ENCODE results near the gene ANKHD1.
"Not testable (repeated sequence)": the region's sequence is repeated elsewhere in the genome, so short reads cannot be mapped to it uniquely, and the experiment has no call there.

Gene ANKHD1

DNA sequence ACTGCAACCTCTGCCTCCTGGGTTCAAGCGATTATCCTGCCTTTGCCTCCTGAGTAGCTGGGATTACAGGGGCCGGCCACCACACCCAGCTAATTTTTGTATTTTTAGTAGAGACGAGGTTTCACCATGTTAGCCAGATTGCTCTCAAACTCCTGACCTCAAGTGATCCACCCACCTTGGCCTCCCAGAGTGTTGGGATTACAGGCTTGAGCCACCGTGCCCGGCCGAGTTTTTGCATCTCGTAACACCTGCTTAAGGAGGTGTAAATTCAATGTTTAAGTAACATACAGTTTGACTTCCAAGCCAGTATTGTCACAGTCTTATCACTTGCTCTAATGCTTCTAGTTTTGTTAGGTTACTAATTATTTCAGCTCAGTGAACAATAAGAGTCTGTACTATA, 19.7 kb downstream of the ANKHD1 start:
- not testable (repeated sequence) for DNase-seq

DNA sequence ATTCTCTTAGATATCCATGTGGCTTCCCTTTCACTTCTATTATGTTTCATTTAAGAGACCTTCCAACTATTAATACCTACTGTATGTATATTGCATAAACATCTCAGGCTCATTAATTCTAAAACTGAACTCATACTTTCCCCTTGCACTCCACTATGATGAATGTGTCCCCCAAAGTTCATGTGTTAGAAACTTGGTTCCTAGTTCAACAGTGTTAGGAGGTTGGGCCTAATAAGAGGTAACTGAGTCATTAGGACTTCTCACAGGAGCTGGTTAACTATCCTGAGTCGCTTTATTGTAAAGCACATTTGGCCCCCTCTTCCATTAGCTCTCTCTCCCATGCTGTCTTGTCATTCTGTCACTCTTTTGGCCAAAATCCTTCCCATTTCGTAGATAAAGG, 22.0 kb downstream of the ANKHD1 start:
- no peak for DNase-seq

DNA sequence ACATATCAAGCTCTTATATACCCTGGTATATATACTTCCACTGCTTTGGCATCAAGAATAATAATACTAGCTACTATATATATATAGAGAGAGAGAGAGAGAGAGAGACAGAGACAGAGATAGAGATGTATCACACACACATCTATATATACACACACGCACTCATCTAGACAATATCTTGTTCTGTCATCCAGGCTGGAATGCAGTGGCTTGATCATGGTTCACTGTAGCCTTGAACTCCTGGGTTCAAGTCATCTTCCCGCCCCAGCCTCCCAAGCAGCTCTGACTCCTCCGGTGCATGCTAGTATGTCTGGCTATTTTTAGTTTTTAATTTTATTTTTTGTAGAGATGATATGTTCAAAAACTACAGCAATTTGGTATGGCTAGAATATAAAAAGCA, 22.5 kb downstream of the ANKHD1 start:
- no peak for DNase-seq

DNA sequence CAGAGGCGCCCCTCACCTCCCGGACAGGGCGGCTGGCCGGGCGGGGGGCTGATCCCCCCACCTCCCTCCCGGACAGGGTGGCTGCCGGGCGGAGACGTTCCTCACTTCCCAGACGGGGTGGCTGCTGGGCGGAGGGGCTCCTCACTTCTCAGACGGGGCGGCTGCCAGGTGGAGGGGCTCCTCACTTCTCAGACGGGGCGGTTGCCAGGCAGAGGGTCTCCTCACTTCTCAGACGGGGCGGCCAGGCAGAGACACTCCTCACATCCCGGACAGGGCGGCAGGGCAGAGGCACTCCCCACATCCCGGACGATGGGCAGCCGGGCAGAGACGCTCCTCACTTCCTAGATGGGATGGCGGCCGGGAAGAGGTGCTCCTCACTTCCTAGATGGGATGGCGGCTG, 26.1 kb downstream of the ANKHD1 start:
- not testable (repeated sequence) for DNase-seq

DNA sequence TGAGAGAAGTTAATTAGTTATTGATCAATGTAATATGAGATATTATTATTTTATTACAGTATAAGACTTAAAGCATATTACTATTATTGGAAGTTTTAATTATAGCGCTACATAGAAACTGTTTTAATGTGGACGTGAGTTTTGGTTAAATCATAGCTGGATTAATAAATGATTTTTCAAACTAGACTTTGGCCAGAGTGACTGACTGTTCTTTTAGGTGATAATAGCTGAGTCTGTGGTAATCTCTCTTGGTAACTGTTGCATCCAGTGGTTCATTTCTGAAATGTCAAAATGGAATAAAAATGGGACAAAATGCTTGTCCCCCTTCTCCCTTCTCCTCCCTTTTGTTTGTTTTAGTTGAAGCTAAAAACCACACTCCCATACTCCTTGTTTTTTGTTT, 28.1 kb downstream of the ANKHD1 start:
- DNase-seq = no peak

DNA sequence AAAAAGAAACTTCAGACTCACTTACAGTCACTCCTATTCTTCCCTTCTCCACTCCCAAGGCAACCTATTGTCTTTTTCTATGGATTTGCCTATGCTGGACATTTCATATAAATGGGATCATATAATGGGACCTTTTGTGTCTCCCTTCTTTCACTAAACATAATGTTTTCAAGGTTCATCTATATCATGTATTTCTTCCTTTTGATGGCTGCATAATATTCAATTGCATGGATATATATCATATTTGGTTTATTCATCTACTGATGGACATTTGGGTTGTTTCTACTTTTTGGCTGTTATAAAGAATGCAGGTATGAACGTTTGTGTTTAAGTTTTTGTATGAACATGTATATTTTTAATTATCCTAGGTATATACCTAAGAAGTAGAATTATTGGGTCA, 30.6 kb downstream of the ANKHD1 start:
- no peak for DNase-seq

DNA sequence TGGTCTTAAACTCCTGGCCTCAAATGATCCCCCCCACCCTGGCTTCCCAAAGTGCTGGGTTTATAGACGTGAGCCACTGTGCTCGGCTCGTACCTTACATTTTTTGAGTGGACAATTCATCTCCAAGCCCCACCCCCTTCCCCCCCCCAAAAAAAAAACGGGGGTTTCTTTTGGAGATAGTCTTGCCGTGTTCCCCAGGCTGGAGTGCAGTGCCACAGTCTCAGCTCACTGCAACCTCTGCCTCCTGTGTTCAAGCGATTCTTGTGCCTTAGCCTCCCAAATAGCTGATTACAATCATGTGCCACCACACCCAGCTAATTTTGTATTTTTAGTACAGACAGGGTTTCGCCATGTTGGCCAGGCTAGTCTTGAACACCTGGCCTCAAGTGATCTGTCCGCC, 31.3 kb downstream of the ANKHD1 start:
- DNase-seq = no peak

DNA sequence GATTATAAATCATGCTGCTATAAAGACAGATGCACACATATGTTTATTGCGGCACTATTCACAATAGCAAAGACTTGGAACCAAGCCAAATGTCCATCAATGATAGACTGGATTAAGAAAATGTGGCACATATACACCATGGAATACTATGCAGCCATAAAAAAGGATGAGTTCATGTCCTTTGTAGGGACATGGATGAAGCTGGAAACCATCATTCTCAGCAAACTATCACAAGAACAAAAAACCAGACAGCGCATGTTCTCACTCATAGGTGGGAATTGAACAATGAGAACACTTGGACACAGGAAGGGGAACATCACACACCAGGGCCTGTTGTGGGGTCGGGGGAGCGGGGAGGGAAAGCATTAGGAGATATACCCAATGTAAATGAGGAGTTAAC, 55.7 kb downstream of the ANKHD1 start:
- not testable (repeated sequence) for DNase-seq

DNA sequence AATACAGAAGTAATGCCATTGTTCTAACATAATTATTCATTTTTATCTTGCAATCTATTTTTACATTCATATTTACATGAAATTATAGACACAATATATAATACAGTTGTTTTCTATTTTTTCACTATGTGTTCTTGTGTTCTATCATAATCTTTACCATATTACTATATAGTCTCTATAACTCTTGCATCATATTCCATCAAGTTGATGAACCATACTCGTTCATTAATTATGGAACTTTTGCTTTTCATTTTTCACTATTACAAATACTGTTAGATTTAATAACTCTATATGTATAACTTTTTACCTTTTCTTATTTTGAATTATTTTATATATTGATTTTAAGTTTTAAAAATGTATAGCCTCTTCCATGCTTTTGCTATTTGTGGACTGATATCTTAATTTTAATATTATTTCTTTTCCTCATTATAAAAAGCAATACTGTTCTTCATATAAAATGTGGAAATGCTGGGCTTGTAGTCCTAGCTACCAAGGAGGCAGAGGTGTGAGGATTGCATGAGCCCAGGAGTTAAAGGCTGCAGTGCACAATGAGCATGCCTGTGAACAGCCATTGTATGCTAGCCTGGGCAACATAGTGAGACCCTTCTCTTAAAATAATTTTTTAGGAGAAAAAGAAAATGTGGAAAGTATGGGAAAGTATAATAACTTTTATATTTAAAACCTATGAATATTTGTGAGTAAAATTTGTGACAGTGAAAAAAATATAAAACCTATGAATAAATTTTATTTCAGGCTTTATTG, 65.5 kb downstream of the ANKHD1 start:
- DNase-seq = no peak

DNA sequence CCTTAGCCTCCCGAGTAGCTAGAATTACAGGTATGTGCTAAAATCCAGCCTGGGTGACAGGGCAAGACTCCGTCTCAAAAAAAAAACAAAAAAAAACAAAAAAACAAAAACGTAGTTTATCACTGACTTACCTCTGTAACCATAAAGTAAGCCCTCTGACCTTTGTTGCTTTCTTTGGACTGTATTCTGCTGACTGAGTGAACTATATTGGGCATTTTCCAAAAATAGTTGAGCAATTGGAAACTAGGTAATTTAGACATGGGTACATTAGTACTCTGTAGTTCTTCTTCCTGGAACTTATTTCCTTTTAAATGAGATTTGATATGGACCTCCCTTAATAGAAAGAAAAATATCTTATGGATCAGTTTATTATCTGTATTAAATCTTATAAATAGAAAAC, 66.6 kb downstream of the ANKHD1 start:
- no peak for DNase-seq

DNA sequence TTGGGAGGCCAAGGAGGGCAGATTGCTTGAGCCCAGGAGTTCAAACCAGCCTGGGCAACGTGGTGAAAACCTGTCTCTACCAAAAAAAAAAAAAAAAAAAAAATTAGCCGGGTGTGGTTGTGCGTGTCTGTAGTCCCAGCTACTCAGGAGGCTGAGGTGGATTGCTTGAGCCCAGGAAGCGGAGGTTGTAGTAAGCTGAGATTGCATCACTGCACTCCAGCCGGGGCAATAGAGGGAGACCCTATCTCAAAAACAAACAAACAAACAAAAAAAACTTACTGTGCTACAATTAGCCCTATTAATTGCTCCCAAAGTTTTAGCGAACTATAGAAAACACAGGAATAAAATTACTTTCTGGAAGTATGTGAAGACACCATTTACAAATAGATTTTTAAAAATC, 67.6 kb downstream of the ANKHD1 start:
- no peak for DNase-seq

DNA sequence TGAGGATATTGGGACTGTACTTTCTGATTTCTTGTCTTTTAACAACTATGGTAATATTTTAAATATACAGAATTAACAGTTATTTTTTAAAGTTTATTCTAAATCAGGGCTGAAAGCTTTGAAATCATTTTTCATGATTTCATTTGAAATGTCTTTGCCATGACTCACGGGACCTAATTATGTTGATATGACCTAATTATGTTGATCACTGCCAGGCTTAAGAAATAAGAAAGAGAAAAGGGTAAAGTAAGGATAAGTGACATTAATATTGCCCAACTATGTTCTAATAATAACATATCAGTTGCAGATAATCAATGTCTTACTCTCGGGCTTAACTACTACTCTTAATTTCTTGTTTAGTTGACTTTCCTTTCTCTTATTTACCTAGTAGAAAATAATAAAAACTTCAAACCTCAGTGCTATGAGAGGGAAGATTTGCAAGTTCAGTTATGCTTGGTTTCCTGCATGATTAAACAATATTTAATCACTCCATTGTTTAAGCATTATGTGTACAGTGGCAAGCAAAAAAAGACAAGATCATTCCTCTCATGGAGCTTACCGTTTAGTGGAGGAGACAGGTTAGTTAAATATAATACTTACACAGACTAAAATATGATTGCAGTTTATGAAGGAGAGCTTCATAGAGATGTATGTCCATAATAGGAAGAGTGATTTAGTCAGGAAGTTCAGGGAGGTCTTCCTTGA, 78.8 kb downstream of the ANKHD1 start:
- no peak for DNase-seq

DNA sequence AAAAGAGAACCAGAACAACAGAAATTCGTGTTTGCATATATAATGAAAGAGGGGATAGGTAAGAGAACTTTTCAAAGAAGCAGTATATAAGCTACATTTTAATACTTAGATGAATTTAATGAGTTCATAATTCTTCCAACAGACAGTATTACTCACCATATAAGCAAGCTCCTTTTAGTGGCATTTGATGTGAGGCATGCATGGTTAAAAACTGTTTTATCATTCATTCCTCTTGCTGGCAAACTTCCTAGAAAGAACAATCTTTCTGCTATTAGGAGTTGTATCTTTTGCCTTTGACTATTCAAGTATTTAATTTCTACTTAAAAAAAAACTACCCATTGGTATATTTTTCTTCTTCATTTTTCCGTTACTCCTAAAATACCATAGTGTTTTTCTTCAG, 80.1 kb downstream of the ANKHD1 start:
- no peak for DNase-seq

DNA sequence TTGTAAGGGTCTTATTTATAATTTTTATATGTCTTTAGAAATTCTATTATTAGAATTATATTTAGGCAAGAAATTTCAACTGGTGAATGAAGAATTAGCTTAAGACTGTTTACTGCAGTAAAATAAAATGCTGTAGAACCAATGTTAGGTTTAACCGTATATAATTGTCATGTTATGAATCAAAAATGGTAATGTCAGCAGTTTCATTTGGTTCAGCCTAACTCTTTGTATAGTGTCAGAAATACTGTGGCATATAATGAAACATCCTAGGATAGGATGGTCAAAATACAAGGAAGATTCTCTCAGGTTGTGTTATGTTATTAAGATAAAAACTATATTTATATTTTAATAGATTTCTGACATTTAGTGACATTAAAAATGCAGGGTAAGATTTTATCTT, 81.4 kb downstream of the ANKHD1 start:
- no peak for DNase-seq

DNA sequence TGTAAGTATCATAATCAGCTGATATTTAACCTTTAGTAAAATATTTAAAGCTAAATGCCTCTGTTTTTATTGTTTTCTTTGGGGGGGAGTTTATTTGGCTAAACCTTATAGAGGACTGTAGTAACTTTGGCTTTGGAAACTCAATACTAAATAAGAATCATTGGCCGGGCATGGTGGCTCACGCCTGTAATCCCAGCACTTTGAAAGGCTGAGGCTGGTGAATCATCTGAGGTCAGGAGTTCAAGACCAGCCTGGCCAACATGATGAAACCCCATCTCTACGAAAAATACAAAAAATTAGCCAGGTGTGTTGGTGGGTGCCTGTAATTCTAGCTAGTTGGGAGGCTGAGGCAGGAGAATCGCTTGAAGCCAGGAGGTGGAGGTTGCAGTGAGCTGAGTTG, 86.5 kb downstream of the ANKHD1 start:
- not testable (repeated sequence) for DNase-seq

DNA sequence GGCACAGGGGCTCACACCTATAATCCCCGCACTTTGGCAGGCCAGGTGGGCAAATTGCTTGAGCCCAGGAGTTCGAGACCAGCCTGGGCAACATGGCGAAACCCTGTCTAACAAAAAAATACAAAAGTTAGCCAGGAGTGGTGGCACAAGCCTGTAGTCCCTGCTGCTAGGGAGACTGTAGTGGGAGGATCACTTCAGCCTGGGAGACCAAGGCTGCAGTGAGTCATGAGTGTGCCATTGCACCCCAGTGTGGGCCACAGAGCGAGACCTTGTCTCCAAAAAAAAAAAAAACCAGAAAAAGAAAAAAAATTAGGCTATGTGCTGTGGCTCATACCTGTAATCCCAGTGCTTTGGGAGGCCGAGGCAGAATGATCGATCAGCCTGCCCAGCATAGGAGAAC, 87.3 kb downstream of the ANKHD1 start:
- DNase-seq = no peak

DNA sequence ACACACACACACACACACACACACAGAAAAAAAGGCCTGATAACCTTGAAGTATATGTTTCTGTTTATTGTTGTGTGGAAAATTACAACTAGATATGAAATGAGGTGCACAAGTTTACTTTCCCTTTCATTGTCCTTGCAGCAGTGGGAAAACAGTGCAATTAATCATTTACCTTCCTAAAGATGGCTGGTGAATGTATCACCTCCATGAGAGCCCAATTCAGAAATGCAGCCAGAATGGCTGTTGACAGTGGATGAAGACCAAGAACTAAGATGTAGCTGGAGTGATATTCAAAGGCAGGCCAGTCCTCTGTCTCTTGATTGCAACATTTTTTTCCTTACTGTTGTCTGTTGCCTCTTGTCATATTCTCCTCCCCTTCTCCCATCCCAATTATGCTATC, 96.3 kb downstream of the ANKHD1 start:
- no peak for DNase-seq

DNA sequence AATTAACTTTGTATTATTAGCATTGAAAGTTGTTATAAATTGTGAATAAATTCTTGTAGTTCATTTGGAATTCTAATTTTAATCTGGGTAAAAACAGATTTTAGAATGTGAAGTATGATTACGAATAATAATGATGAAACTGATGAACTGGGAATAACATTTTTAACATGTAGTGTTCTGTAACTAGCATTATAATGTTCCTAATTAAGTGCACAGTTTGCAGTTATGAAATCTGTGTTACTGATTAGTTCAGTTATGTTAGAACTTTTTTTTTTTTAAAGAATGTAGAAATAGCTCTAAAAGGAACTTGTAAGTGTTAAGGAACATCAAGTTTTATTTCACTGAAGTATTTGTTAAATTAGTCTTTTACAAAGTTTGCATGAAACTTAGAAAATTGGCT, 97.0 kb downstream of the ANKHD1 start:
- no peak for DNase-seq

DNA sequence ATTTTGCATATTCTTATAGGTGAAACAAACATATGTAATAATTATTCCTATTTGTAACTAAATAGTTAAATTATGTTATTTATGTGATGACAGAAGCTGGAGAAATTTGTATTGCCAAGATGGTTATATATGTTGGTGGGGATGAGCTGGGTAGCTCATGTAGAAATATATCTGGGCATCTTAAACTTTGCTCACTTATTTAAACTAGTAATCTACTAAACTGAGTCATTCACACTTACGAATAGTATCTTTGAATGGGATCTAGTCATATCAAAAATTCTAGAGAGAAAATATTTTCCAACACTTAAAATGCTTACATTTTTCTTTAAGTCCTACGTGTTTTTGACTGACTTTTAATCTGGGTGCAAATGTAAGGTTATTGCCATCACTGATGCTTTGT, 101.2 kb downstream of the ANKHD1 start:
- DNase-seq = no peak

DNA sequence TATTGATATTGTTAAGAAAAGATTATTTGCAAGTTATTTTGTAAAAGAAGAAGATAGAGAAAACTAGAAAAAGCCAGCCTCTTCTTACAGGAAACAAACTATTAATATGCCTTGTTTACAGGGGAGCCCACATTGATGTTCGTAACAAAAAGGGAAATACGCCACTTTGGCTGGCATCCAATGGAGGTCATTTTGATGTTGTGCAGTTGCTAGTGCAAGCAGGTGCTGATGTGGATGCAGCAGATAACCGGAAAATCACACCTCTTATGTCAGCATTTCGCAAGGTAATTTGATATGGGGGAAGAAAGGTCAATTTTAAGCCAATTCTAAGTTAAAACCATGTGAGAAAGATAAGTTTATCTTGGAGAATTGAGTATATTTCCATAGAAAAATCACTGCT, 108.3 kb downstream of the ANKHD1 start:
- DNase-seq = no peak

DNA sequence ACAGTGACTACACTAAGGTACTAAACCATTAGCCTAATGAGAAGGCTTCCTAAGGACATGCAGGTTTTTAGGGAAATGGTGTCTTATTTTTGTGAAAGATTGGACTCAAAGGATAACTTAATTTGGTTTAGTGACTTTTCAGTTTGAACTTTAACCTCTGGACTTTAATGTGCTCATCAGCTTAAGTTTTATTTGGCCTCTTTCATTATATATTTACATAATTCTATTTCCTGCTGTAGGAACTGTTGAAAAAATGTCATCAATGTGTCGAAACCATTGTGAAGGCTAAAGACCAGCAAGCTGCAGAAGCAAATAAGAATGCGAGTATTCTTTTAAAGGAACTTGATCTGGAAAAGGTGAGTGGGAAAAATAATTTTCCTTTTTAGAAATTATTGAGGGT, 111.5 kb downstream of the ANKHD1 start:
- DNase-seq = no peak

DNA sequence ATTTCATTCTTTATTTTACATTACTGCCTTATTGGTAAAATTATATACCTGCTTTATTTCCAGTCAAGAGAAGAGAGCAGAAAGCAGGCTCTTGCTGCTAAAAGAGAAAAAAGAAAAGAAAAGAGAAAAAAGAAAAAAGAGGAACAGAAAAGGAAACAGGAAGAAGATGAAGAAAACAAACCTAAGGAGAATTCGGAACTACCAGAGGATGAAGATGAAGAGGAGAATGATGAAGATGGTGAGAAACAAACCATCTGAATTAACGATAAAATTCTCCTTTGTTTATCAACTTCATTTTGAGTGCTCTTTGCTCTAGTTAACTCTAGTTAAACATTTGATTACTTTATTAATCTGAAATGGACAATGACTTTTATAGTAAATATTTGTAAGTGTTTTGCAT, 122.4 kb downstream of the ANKHD1 start:
- DNase-seq = no peak

DNA sequence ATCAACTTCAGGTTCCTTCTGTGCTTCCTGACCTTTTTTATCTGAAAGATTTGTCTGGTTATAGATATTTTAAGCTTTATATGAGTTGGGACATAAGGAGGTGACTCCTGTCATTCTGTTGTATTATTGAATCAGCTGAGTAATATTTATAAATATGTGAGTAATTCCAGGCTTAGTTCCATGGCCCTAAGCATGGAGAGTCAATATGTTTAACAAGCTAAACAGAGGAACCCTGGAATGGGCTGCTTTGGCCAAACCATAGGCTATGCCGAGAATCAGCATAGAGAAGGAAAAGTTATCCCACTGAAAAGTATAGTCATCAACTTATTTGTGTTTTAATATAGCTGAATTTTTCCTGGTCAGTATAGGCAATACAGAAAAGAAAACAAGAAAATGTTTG, 138.6 kb downstream of the ANKHD1 start:
- DNase-seq = no peak

DNA sequence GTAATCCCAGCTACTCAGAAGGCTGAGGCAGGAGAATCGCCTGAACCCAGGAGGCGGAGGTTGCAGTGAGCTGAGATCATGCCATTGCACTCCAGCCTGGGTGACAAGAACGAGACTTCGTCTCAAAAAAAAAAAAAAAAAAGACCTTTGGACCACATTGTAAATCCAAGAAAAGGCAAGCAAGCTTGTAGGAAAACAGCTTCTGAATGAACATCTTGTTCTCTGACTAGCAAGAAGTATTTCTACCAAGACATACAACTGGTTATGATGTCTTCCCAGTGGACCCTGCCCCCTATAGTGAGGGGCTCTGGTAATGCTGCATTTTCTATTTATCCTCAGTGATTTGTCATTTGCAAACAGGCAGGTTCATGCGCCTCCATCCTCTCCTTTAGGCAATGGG, 141.3 kb downstream of the ANKHD1 start:
- DNase-seq = no peak

DNA sequence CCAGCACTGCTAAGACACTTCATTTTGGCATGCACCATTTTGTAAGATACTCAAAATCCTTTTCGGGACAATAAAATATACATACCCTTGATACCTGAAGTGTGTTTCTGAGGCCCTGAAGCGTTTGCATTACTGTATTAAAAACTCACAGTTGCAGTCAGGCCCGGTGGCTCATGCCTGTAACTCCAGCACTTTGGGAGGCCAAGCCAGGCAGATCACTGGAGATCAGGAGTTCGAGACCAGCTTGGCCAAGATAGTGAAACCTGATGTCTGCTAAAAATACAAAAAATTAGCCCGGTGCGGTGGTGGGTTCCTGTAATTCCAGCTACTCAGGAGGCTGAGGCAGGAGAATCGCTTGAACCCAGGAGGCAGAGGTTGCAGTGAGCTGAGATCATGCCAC, 143.4 kb downstream of the ANKHD1 start:
- no peak for DNase-seq
